ENCODE results near the gene MRPL1. TPM values are rescaled to one million over a fixed set of nuclear protein-coding genes. Genes with fewer than 3 reads are reported as not detected.

The MRPL1 gene
- total and polyA plus RNA-seq, 4 donors, result 32.5 to 44.7 (median 35.9) TPM

- WGBS (ENCODE audit: insufficient coverage), result 0% methylated on average over 1 of the region's 14 CpGs
- H3K4me3 ChIP-seq (ENCODE audit: low read depth, low read length), result peak overlapping the region; percentile 86
- H3K4me1 ChIP-seq (ENCODE audit: control insufficient read depth, insufficient read depth, low read length), result no peaks in the 10 kb centered on the region
- peak overlapping the region; percentile 97 for H3K27ac ChIP-seq (ENCODE audit: low read depth, low read length)
- no peaks in the 10 kb centered on the region for H3K27me3 ChIP-seq (ENCODE audit: control insufficient read depth, insufficient read depth, low read length)
- peak in 4 of 6 donors; percentile 15 to 62 (median 31) for DNase-seq (ENCODE audit: low read depth in 4 of 6, low spot score in 6 of 6)
- no peaks in the 10 kb centered on the region for H3K36me3 ChIP-seq (ENCODE audit: control insufficient read depth, insufficient read depth, low read length)
- no peaks in the 10 kb centered on the region for H3K9me3 ChIP-seq (ENCODE audit: control insufficient read depth, insufficient read depth, low read length)
Measured at GRCh38 chr4:77820649-77821561, 41.7 kb upstream of the MRPL1 start.

GRCh38 chr4:77821775-77822174 is 40.9 kb upstream of the MRPL1 start:
- peak in 1 of 6 donors; percentile 7 for DNase-seq (ENCODE audit: low read depth in 4 of 6, low spot score in 6 of 6)
- H3K27me3 ChIP-seq (ENCODE audit: control insufficient read depth, insufficient read depth, low read length), result no peaks in the 10 kb centered on the region
- H3K4me3 ChIP-seq (ENCODE audit: low read depth, low read length), result no peak overlapping the region
- no peaks in the 10 kb centered on the region for H3K36me3 ChIP-seq (ENCODE audit: control insufficient read depth, insufficient read depth, low read length)
- WGBS (ENCODE audit: insufficient coverage), result no CpG with 5 or more reads among the region's 1 CpG
- no peak overlapping the region for H3K27ac ChIP-seq (ENCODE audit: low read depth, low read length)
- H3K4me1 ChIP-seq (ENCODE audit: control insufficient read depth, insufficient read depth, low read length), result no peaks in the 10 kb centered on the region
- H3K9me3 ChIP-seq (ENCODE audit: control insufficient read depth, insufficient read depth, low read length), result no peaks in the 10 kb centered on the region

GRCh38 chr4:77826275-77826674 is 36.4 kb upstream of the MRPL1 start:
- Histone ChIP-seq H3K9me3 (ENCODE audit: control insufficient read depth, insufficient read depth, low read length) (no peaks in the 10 kb centered on the region), H3K36me3 (ENCODE audit: control insufficient read depth, insufficient read depth, low read length) (no peaks in the 10 kb centered on the region), H3K27ac (ENCODE audit: low read depth, low read length) (no peak overlapping the region), H3K27me3 (ENCODE audit: control insufficient read depth, insufficient read depth, low read length) (no peaks in the 10 kb centered on the region), H3K4me3 (ENCODE audit: low read depth, low read length) (no peak overlapping the region), H3K4me1 (ENCODE audit: control insufficient read depth, insufficient read depth, low read length) (no peaks in the 10 kb centered on the region)
- peak in 1 of 6 donors; percentile 31 for DNase-seq (ENCODE audit: low read depth in 4 of 6, low spot score in 6 of 6)
- WGBS (ENCODE audit: insufficient coverage), result 54% methylated on average over 3 of the region's 6 CpGs

- Histone ChIP-seq H3K36me3 (ENCODE audit: control insufficient read depth, insufficient read depth, low read length) (no peaks in the 10 kb centered on the region), H3K27ac (ENCODE audit: low read depth, low read length) (no peak overlapping the region), H3K9me3 (ENCODE audit: control insufficient read depth, insufficient read depth, low read length) (no peaks in the 10 kb centered on the region), H3K27me3 (ENCODE audit: control insufficient read depth, insufficient read depth, low read length) (no peaks in the 10 kb centered on the region), H3K4me3 (ENCODE audit: low read depth, low read length) (no peak overlapping the region), H3K4me1 (ENCODE audit: control insufficient read depth, insufficient read depth, low read length) (no peaks in the 10 kb centered on the region)
- no peak for DNase-seq (ENCODE audit: low read depth in 4 of 6, low spot score in 6 of 6)
Measured at GRCh38 chr4:77827343-77827742, 35.3 kb upstream of the MRPL1 start.

GRCh38 chr4:77833126-77833724 is 29.4 kb upstream of the MRPL1 start:
- WGBS (ENCODE audit: insufficient coverage), result no CpG with 5 or more reads among the region's 2 CpGs
- Histone ChIP-seq H3K27me3 (ENCODE audit: control insufficient read depth, insufficient read depth, low read length) (no peaks in the 10 kb centered on the region), H3K27ac (ENCODE audit: low read depth, low read length) (no peak overlapping the region), H3K36me3 (ENCODE audit: control insufficient read depth, insufficient read depth, low read length) (no peaks in the 10 kb centered on the region), H3K4me3 (ENCODE audit: low read depth, low read length) (no peak overlapping the region), H3K4me1 (ENCODE audit: control insufficient read depth, insufficient read depth, low read length) (no peaks in the 10 kb centered on the region), H3K9me3 (ENCODE audit: control insufficient read depth, insufficient read depth, low read length) (no peaks in the 10 kb centered on the region)
- no peak for DNase-seq (ENCODE audit: low read depth in 4 of 6, low spot score in 6 of 6)

- Histone ChIP-seq H3K9me3 (ENCODE audit: control insufficient read depth, insufficient read depth, low read length) (no peaks in the 10 kb centered on the region), H3K27ac (ENCODE audit: low read depth, low read length) (no peak overlapping the region), H3K36me3 (ENCODE audit: control insufficient read depth, insufficient read depth, low read length) (no peaks in the 10 kb centered on the region), H3K27me3 (ENCODE audit: control insufficient read depth, insufficient read depth, low read length) (no peaks in the 10 kb centered on the region), H3K4me1 (ENCODE audit: control insufficient read depth, insufficient read depth, low read length) (no peaks in the 10 kb centered on the region), H3K4me3 (ENCODE audit: low read depth, low read length) (no peak overlapping the region)
- DNase-seq (ENCODE audit: low read depth in 4 of 6, low spot score in 6 of 6), result no peak
- WGBS (ENCODE audit: insufficient coverage), result 90% methylated on average over 1 of the region's 4 CpGs
Measured at GRCh38 chr4:77834403-77834802, 28.2 kb upstream of the MRPL1 start.

- Histone ChIP-seq H3K4me3 (ENCODE audit: low read depth, low read length) (no peak overlapping the region), H3K9me3 (ENCODE audit: control insufficient read depth, insufficient read depth, low read length) (no peaks in the 10 kb centered on the region), H3K4me1 (ENCODE audit: control insufficient read depth, insufficient read depth, low read length) (no peaks in the 10 kb centered on the region), H3K27me3 (ENCODE audit: control insufficient read depth, insufficient read depth, low read length) (no peaks in the 10 kb centered on the region), H3K27ac (ENCODE audit: low read depth, low read length) (no peak overlapping the region), H3K36me3 (ENCODE audit: control insufficient read depth, insufficient read depth, low read length) (no peaks in the 10 kb centered on the region)
- DNase-seq (ENCODE audit: low read depth in 4 of 6, low spot score in 6 of 6), result no peak
- WGBS (ENCODE audit: insufficient coverage), result 63% methylated on average over 1 of the region's 1 CpG
Measured at GRCh38 chr4:77843628-77844027, 19.0 kb upstream of the MRPL1 start.

- 100% methylated on average over 1 of the region's 1 CpG for WGBS (ENCODE audit: insufficient coverage)
- H3K36me3 ChIP-seq (ENCODE audit: control insufficient read depth, insufficient read depth, low read length), result no peaks in the 10 kb centered on the region
Measured at GRCh38 chr4:77844363-77844762, 18.3 kb upstream of the MRPL1 start.

GRCh38 chr4:77845400-77845799 is 17.2 kb upstream of the MRPL1 start:
- WGBS (ENCODE audit: insufficient coverage), result no CpG with 5 or more reads among the region's 1 CpG
- H3K4me3 ChIP-seq (ENCODE audit: low read depth, low read length), result no peak overlapping the region

More at GRCh38 chr4:77844363-77844762, 18.3 kb upstream of the MRPL1 start:
- Histone ChIP-seq H3K4me3 (ENCODE audit: low read depth, low read length) (no peak overlapping the region), H3K4me1 (ENCODE audit: control insufficient read depth, insufficient read depth, low read length) (no peaks in the 10 kb centered on the region), H3K27ac (ENCODE audit: low read depth, low read length) (no peak overlapping the region), H3K27me3 (ENCODE audit: control insufficient read depth, insufficient read depth, low read length) (no peaks in the 10 kb centered on the region), H3K9me3 (ENCODE audit: control insufficient read depth, insufficient read depth, low read length) (no peaks in the 10 kb centered on the region)
- DNase-seq (ENCODE audit: low read depth in 4 of 6, low spot score in 6 of 6), result no peak

GRCh38 chr4:77845929-77846328 is 16.7 kb upstream of the MRPL1 start:
- Histone ChIP-seq H3K9me3 (ENCODE audit: control insufficient read depth, insufficient read depth, low read length) (no peaks in the 10 kb centered on the region), H3K27me3 (ENCODE audit: control insufficient read depth, insufficient read depth, low read length) (no peaks in the 10 kb centered on the region), H3K27ac (ENCODE audit: low read depth, low read length) (no peak overlapping the region), H3K36me3 (ENCODE audit: control insufficient read depth, insufficient read depth, low read length) (no peaks in the 10 kb centered on the region), H3K4me3 (ENCODE audit: low read depth, low read length) (no peak overlapping the region), H3K4me1 (ENCODE audit: control insufficient read depth, insufficient read depth, low read length) (no peaks in the 10 kb centered on the region)
- no CpG with 5 or more reads among the region's 3 CpGs for WGBS (ENCODE audit: insufficient coverage)
- DNase-seq (ENCODE audit: low read depth in 4 of 6, low spot score in 6 of 6), result no peak

More at GRCh38 chr4:77845400-77845799, 17.2 kb upstream of the MRPL1 start:
- Histone ChIP-seq H3K36me3 (ENCODE audit: control insufficient read depth, insufficient read depth, low read length) (no peaks in the 10 kb centered on the region), H3K27me3 (ENCODE audit: control insufficient read depth, insufficient read depth, low read length) (no peaks in the 10 kb centered on the region), H3K27ac (ENCODE audit: low read depth, low read length) (no peak overlapping the region), H3K9me3 (ENCODE audit: control insufficient read depth, insufficient read depth, low read length) (no peaks in the 10 kb centered on the region), H3K4me1 (ENCODE audit: control insufficient read depth, insufficient read depth, low read length) (no peaks in the 10 kb centered on the region)
- DNase-seq (ENCODE audit: low read depth in 4 of 6, low spot score in 6 of 6), result no peak
